Spleen (tissue), 11 donors: ENCODE measurements around the gene MERTK. TPM values are rescaled to one million over a fixed set of nuclear protein-coding genes. Genes with fewer than 3 reads are reported as not detected.

Source experiments
- DNase-seq: peaks from one replicate; pipeline ENCODE4 v3.0.0-alpha.2; 2020
- H3K27ac ChIP-seq, 8 donors: fragments of 200-600 bp; sonication (generic) in 7 of 8; 1 replicate in 4 of 8; 2 replicates in 4 of 8; pipeline versions ENCODE4 v1.5.0 to v1.8.0; 2016 to 2021; ENCODE audit warnings: inconsistent platforms in 4 of 8, mild to moderate bottlenecking in 4 of 8, moderate library complexity in 1 of 8
- H3K27me3 ChIP-seq, 7 donors: fragments of 200-600 bp; sonication (generic) in 6 of 7; replicated peaks in 1 of 7; 1 replicate in 4 of 7; 2 replicates in 3 of 7; pipeline versions ENCODE4 v1.5.0 to v1.8.0; 2016 to 2021; ENCODE audit warnings: inconsistent platforms in 3 of 7, mild to moderate bottlenecking in 1 of 7
- H3K36me3 ChIP-seq, 6 donors: fragments of 200-600 bp; sonication (generic) in 5 of 6; 1 replicate in 4 of 6; 2 replicates in 2 of 6; pipeline versions ENCODE4 v1.5.0 to v1.8.0; 2016 to 2021; ENCODE audit warnings: inconsistent platforms in 2 of 6
- H3K4me1 ChIP-seq, 6 donors: fragments of 200-600 bp; sonication (generic) in 5 of 6; 1 replicate in 3 of 6; 2 replicates in 3 of 6; pipeline versions ENCODE4 v1.5.0 to v1.8.0; 2016 to 2021; ENCODE audit warnings: inconsistent platforms in 3 of 6
- H3K4me3 ChIP-seq, 8 donors: fragments of 200-600 bp; sonication (generic) in 7 of 8; 1 replicate in 4 of 8; 2 replicates in 4 of 8; pipeline versions ENCODE4 v1.5.0 to v1.8.0; 2016 to 2021; ENCODE audit warnings: inconsistent platforms in 4 of 8, mild to moderate bottlenecking in 4 of 8, moderate library complexity in 2 of 8
- H3K9me3 ChIP-seq, 8 donors: fragments of 200-600 bp; sonication (generic) in 7 of 8; 1 replicate in 4 of 8; 2 replicates in 4 of 8; pipeline versions ENCODE4 v1.5.0 to v1.8.0; 2016 to 2021; ENCODE audit warnings: inconsistent platforms in 4 of 8
- POLR2A ChIP-seq, 3 donors: fragments of 450-650 bp; IDR thresholded peaks; one replicate each; pipeline ENCODE4 v1.5.1; 2017; ENCODE audit warnings: antibody characterized with exemption in 3 of 3, mild to moderate bottlenecking in 1 of 3
- POLR2AphosphoS5 ChIP-seq, 3 donors: sonication (generic); formaldehyde crosslinking; IDR thresholded peaks; one replicate each; pipeline ENCODE4 v1.5.1; 2017; ENCODE audit warnings: antibody characterized with exemption in 3 of 3
- WGBS, 5 donors: extraction: QIAGEN DNeasy Blood & Tissue Kit in 3 of 5; methylation state at CpG; one replicate each; pipeline versions ENCODE4 v1.1.5 to v1.1.7; 2013 to 2018; 5-methylcytosine and 5-hydroxymethylcytosine counted together
- intact Hi-C: fragments of 100-400 bp; cut with DNase I; formaldehyde crosslinking; loops from one replicate; pipeline ENCODE4 v1.15.0; 2023; ENCODE audit warnings: low total_unique reads
- polyA plus RNA-seq, 3 donors: library from polyadenylated mRNA; stranded (reverse); fragments of 200-250 nt; gene quantifications; one replicate each; pipeline ENCODE4 v1.2.1, GENCODE V29; 2013
- total RNA-seq, 7 donors: library from RNA; depleted of rRNA in 3 of 7; stranded (reverse); fragments of >200 nt in 3 of 7; fragmentation: NEBNext Ultra II Directional in 4 of 7; extraction: Animal tissue kit (Norgen Biotek cat#: 25700) in 4 of 7; gene quantifications; one replicate each; pipeline versions ENCODE4 v1.1.0 to v1.2.1, GENCODE V29; 2016 to 2021
- TF ChIP-seq, protein P1 (sequence below), 11 experiments: fragments of 200-600 bp in 7 of 11; fragments of 450-650 bp in 4 of 11; sonication (generic) in 4 of 11; IDR thresholded peaks in 8 of 11; conservative IDR thresholded peaks in 3 of 11; 1 replicate in 7 of 11; 2 replicates in 4 of 11; pipeline versions ENCODE4 v1.4.0 to v1.8.0; 2016 to 2021; ENCODE audit warnings: antibody characterized with exemption in 11 of 11, inconsistent platforms in 4 of 11, mild to moderate bottlenecking in 1 of 11
- donor health status: healthy with polysubstance abuse.
- donor health status: DM: no; HTN: no; CAD: no; lungs with moderate emphysema.
- donor health status: DM: no; HTN: no; CAD: no.
- donor health status: Bipolar disorder and iron deficiency.
- donor health status: healthy.
- donor health status: DM: no; HTN: no; CAD: no.
- donor health status: DM: yes; HTN: yes; CAD: no.

MERTK gene
- total and polyA plus RNA-seq, 10 donors = 6.9 to 127 (median 49.7) TPM

GRCh38 chr2:111981666-111982065, 83.3 kb downstream of the MERTK start:
- H3K27ac ChIP-seq = no peak overlapping the region
- peaks cover 0 to 16% (median 15%) of the 10 kb centered on the region in 8 donors for H3K9me3 ChIP-seq
- TF ChIP-seq POLR2AphosphoS5 (IDR thresholded peaks at IDR 0.05) (no peak), POLR2A (IDR thresholded peaks at IDR 0.05) (no peak)
- TF ChIP-seq, protein P1, sequence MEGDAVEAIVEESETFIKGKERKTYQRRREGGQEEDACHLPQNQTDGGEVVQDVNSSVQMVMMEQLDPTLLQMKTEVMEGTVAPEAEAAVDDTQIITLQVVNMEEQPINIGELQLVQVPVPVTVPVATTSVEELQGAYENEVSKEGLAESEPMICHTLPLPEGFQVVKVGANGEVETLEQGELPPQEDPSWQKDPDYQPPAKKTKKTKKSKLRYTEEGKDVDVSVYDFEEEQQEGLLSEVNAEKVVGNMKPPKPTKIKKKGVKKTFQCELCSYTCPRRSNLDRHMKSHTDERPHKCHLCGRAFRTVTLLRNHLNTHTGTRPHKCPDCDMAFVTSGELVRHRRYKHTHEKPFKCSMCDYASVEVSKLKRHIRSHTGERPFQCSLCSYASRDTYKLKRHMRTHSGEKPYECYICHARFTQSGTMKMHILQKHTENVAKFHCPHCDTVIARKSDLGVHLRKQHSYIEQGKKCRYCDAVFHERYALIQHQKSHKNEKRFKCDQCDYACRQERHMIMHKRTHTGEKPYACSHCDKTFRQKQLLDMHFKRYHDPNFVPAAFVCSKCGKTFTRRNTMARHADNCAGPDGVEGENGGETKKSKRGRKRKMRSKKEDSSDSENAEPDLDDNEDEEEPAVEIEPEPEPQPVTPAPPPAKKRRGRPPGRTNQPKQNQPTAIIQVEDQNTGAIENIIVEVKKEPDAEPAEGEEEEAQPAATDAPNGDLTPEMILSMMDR (IDR thresholded peaks at IDR 0.05 in 8 of 11, conservative IDR thresholded peaks at IDR 0.05 in 3 of 11) = no peak
- H3K27me3 ChIP-seq = no peaks in the 10 kb centered on the region
- WGBS, 5 donors = 94 to 97% (median 96%) methylated on average over 2 of the region's 2 CpGs
- intact Hi-C loops = no loop called here
- H3K4me1 ChIP-seq = no peaks in the 10 kb centered on the region
- H3K4me3 ChIP-seq = no peak overlapping the region
- DNase-seq = no peak
- H3K36me3 ChIP-seq = peaks cover 0 to 69% (median 3%) of the 10 kb centered on the region in 6 donors

DNA sequence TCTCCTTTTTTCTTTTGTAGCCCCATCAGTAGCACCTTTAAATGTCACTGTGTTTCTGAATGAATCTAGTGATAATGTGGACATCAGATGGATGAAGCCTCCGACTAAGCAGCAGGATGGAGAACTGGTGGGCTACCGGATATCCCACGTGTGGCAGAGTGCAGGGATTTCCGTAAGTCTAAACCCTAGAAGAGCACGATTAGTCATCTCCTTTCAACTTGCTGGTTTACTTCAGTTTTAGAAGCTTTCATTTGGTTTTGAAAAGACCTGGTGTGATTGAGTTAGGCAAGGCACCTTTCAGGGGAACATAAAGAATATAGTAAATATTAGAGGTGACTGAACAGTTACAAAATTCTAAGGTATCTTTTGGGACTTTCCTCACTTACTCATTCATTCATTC, 84.4 kb downstream of the MERTK start:
- intact Hi-C loops = no loop called here
- Histone ChIP-seq H3K9me3 (peaks cover 0 to 6% (median 3%) of the 10 kb centered on the region in 8 donors), H3K4me3 (no peak overlapping the region), H3K4me1 (no peaks in the 10 kb centered on the region), H3K27me3 (no peaks in the 10 kb centered on the region), H3K36me3 (peaks cover 0 to 66% (median 3%) of the 10 kb centered on the region in 6 donors), H3K27ac (no peak overlapping the region)
- TF ChIP-seq, protein P1 (IDR thresholded peaks at IDR 0.05 in 8 of 11, conservative IDR thresholded peaks at IDR 0.05 in 3 of 11) = no peak
- TF ChIP-seq POLR2AphosphoS5 (IDR thresholded peaks at IDR 0.05) (no peak), POLR2A (IDR thresholded peaks at IDR 0.05) (no peak)
- 79 to 95% (median 83%) methylated on average over 5 of the region's 5 CpGs for WGBS, 5 donors
- no peak for DNase-seq

DNA sequence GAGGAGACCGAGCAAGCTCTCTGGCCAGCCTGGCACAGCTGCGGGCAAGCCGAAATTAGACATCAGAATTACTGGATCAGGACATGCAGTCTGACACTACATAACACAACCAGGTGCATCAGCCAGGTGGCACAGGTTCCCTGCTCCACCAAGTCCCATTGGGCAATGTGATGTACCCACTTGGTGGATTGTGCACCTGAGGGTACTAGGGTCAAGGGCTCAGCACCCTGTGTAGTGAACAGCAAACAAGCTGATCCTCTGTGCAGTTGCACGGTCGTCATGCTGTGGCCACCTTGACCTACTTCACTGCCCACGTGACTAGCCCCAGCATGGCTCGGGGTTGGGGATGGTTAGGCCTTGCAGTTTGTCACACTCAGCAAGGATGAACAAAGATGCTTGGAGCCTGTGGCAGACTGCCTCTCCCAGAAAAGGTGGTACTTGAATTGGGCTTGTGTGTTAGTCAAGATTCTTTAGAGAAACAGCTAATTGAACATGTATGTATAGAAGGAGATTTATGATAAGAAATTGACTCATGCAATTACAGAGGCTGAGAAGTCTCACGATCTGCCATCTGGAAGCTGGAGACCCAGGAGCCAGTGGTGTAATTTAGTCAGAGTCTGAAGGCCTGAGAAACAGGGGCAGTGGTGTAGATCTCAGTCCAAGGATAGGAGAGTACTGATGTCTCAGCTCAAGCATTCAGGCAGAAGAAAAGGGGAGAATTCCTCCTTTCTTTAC, 85.2 kb downstream of the MERTK start:
- Histone ChIP-seq H3K36me3 (peaks cover 0 to 70% (median 3%) of the 10 kb centered on the region in 6 donors), H3K9me3 (no peaks in the 10 kb centered on the region), H3K4me1 (no peaks in the 10 kb centered on the region), H3K4me3 (no peak overlapping the region), H3K27ac (no peak overlapping the region), H3K27me3 (no peaks in the 10 kb centered on the region)
- no peak for DNase-seq
- WGBS, 5 donors = 70 to 90% (median 81%) methylated on average over 8 of the region's 8 CpGs
- TF ChIP-seq POLR2A (IDR thresholded peaks at IDR 0.05) (no peak), POLR2AphosphoS5 (IDR thresholded peaks at IDR 0.05) (peak in 2 of 3 donors; percentile 37)
- TF ChIP-seq, protein P1 (IDR thresholded peaks at IDR 0.05 in 8 of 11, conservative IDR thresholded peaks at IDR 0.05 in 3 of 11) = no peak
- intact Hi-C loops = no loop called here

DNA sequence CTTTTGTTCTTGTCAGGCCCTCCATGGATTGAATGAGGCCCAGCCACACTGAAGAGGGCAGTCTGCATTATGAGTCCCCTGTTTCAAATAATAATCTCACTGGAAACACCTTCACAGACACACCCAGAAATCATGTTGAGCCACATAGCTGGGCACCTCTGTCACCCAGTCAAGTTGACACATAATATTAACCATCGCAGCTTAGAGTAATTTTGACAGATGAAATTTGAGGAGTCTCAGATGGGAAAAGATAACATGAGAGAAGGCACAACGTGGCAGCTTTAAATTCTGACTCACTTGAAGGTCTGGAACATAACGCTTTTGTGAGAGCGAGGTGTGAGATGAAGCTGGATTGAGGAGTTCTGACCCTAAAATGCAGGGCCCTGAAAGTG, 85.8 kb downstream of the MERTK start:
- 89 to 94% (median 91%) methylated on average over 4 of the region's 4 CpGs for WGBS, 5 donors
- no peaks in the 10 kb centered on the region for H3K4me1 ChIP-seq
- TF ChIP-seq POLR2A (IDR thresholded peaks at IDR 0.05) (no peak), POLR2AphosphoS5 (IDR thresholded peaks at IDR 0.05) (no peak)
- TF ChIP-seq, protein P1 (IDR thresholded peaks at IDR 0.05 in 8 of 11, conservative IDR thresholded peaks at IDR 0.05 in 3 of 11) = no peak
- intact Hi-C loops = no loop called here
- H3K4me3 ChIP-seq = no peak overlapping the region
- no peak overlapping the region for H3K27ac ChIP-seq
- H3K36me3 ChIP-seq = peaks cover 0 to 75% (median 3%) of the 10 kb centered on the region in 6 donors
- DNase-seq = no peak
- H3K9me3 ChIP-seq = no peaks in the 10 kb centered on the region
- H3K27me3 ChIP-seq = no peaks in the 10 kb centered on the region
